ENCODE results near the gene NCOA7.

DNA sequence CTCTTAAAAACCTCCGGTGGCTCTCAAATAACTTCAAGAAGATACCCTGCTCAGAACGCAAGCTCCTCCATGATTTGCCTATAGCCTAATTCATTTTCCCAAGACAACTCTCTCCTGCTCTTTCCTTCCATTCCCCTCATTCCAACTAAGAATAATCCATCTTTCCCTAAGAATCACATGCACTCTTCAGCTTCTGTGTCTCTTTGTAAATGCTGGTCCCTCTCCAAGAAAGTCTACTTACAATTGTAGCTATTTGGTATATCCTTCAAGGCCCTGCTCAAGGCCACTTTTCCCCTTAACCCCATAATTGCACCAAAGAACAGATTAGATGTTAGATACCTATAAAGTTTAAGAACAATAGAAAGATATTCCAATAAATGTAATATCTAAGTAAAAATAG lies 48.7 kb upstream of the NCOA7 start:
- TF ChIP-seq EZH2 (IDR thresholded peaks at IDR 0.05; ENCODE audit: low read depth) = no peak
- TF ChIP-seq, protein P1, sequence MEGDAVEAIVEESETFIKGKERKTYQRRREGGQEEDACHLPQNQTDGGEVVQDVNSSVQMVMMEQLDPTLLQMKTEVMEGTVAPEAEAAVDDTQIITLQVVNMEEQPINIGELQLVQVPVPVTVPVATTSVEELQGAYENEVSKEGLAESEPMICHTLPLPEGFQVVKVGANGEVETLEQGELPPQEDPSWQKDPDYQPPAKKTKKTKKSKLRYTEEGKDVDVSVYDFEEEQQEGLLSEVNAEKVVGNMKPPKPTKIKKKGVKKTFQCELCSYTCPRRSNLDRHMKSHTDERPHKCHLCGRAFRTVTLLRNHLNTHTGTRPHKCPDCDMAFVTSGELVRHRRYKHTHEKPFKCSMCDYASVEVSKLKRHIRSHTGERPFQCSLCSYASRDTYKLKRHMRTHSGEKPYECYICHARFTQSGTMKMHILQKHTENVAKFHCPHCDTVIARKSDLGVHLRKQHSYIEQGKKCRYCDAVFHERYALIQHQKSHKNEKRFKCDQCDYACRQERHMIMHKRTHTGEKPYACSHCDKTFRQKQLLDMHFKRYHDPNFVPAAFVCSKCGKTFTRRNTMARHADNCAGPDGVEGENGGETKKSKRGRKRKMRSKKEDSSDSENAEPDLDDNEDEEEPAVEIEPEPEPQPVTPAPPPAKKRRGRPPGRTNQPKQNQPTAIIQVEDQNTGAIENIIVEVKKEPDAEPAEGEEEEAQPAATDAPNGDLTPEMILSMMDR (conservative IDR thresholded peaks at IDR 0.05) = no peak

Data from PC-9 (cell line).